HCT116 (cell line): ENCODE results near the gene PRDM8. TPM values are rescaled to one million over a fixed set of nuclear protein-coding genes. Genes with fewer than 3 reads are reported as not detected.

Experiments
- ATAC-seq: fragments of 200-7000 bp; cut with Tn5 transposase; 2 replicates; pipeline ENCODE4 v1.9.1; 2020; ENCODE audit warnings: mild to moderate bottlenecking, moderate library complexity
- BruUV-seq: library from RNA; stranded (reverse); fragments of 400-500 nt; replicated peaks from 2 replicates; lab custom pipeline; 2021; lab: Mats Ljungman, UMichigan
- CTCF ChIA-PET: fragments of 300-600 bp; sonication (Branson Sonifier 250); formaldehyde crosslinking; loops from one replicate; lab custom pipeline; 2021; ENCODE audit warnings: antibody characterized with exemption; lab: Charles Lee
- POLR2A ChIA-PET: fragments of 300-600, 350-600 bp; sonication (Branson Sonifier 250); formaldehyde crosslinking; loops from one replicate; lab custom pipeline; 2021; ENCODE audit warnings: antibody characterized with exemption; lab: Charles Lee
- RAD21 ChIA-PET, 2 experiments: fragments of 300-600 bp; sonication (Branson Sonifier 250); formaldehyde crosslinking; loops; one replicate each; lab custom pipeline; 2023; ENCODE audit warnings: low total read pairs in 2 of 2; ENCODE audit not compliant: uncharacterized antibody in 2 of 2, unreplicated experiment in 2 of 2, low non-redundant PET in 1 of 2; lab: Charles Lee
- DNase-seq: peaks from one replicate; pipeline ENCODE4 v3.0.0-alpha.2; 2010; ENCODE audit warnings: low read depth, low spot score
- H2AFZ ChIP-seq: fragments of 200-600 bp; shearing (Covaris generic), sonication (generic); 2 replicates; pipeline ENCODE4 v1.6.1; 2017; ENCODE audit warnings: low read depth, mixed run types, mixed read lengths, antibody characterized with exemption, low read length; ENCODE audit not compliant: poor library complexity, severe bottlenecking
- H3K27ac ChIP-seq: 2 replicates; pipeline ENCODE4 v1.5.1; 2012; ENCODE audit warnings: low read depth, low read length
- H3K27me3 ChIP-seq: fragments of 200-600 bp; sonication (generic); 2 replicates; pipeline ENCODE4 v1.6.1; 2016; ENCODE audit warnings: mixed run types, low read length, mixed read lengths; ENCODE audit not compliant: insufficient read depth
- H3K36me3 ChIP-seq, 2 experiments: fragments of 200-500 bp in 1 of 2; fragments of 200-600 bp in 1 of 2; sonication (Bioruptor generic) in 1 of 2; sonication (generic) in 1 of 2; 2 replicates each; pipeline versions ENCODE4 v1.5.1 to v1.6.1; 2014 to 2016; ENCODE audit warnings: low read length in 2 of 2, inconsistent platforms in 1 of 2, mixed read lengths in 1 of 2, mixed run types in 1 of 2; ENCODE audit not compliant: insufficient read depth in 2 of 2, control insufficient read depth in 1 of 2
- H3K4me1 ChIP-seq, 2 experiments: fragments of 200-600 bp in 1 of 2; sonication (generic) in 1 of 2; 2 replicates each; pipeline versions ENCODE4 v1.5.1 to v1.6.1; 2012 to 2017; ENCODE audit warnings: low read length in 2 of 2, inconsistent platforms in 1 of 2, mild to moderate bottlenecking in 1 of 2, mixed read lengths in 1 of 2, mixed run types in 1 of 2, moderate library complexity in 1 of 2; ENCODE audit not compliant: insufficient read depth in 2 of 2, control insufficient read depth in 1 of 2
- H3K4me2 ChIP-seq: fragments of 200-600 bp; sonication (generic); 2 replicates; pipeline ENCODE4 v1.6.1; 2017; ENCODE audit warnings: mixed run types, low read length, mixed read lengths
- H3K4me3 ChIP-seq, 2 experiments: fragments of 200-600 bp in 1 of 2; sonication (generic) in 1 of 2; replicated peaks in 1 of 2; 2 replicates each; pipeline ENCODE4 v1.5.1; 2011 to 2016; ENCODE audit warnings: low read length in 2 of 2, control low read depth in 1 of 2, low read depth in 1 of 2, mild to moderate bottlenecking in 1 of 2, mixed read lengths in 1 of 2, mixed run types in 1 of 2
- H3K79me2 ChIP-seq: fragments of 200-600 bp; sonication (generic); 2 replicates; pipeline ENCODE4 v1.6.1; 2017; ENCODE audit warnings: mild to moderate bottlenecking, mixed run types, low read length, moderate library complexity, mixed read lengths; ENCODE audit not compliant: insufficient read depth
- H3K9ac ChIP-seq: fragments of 200-600 bp; sonication (generic); 2 replicates; pipeline ENCODE4 v1.6.1; 2016; ENCODE audit warnings: low read length, mixed read lengths
- H3K9me2 ChIP-seq: fragments of 200-600 bp; sonication (generic), shearing (Covaris generic); 2 replicates; pipeline ENCODE4 v1.6.1; 2017; ENCODE audit warnings: mixed run types, mild to moderate bottlenecking, moderate library complexity; ENCODE audit not compliant: insufficient read depth
- H3K9me3 ChIP-seq, 2 experiments: fragments of 200-500 bp in 1 of 2; fragments of 200-600 bp in 1 of 2; sonication (Bioruptor generic) in 1 of 2; sonication (generic) in 1 of 2; 2 replicates each; pipeline ENCODE4 v1.6.1; 2014 to 2017; ENCODE audit warnings: low read length in 2 of 2, mixed read lengths in 2 of 2, inconsistent platforms in 1 of 2, low read depth in 1 of 2, mild to moderate bottlenecking in 1 of 2, mixed run types in 1 of 2, moderate library complexity in 1 of 2; ENCODE audit not compliant: control insufficient read depth in 1 of 2, insufficient read depth in 1 of 2
- H4K20me1 ChIP-seq: fragments of 200-600 bp; sonication (generic), shearing (Covaris generic); 2 replicates; pipeline ENCODE4 v1.6.1; 2017; ENCODE audit warnings: mixed run types, mild to moderate bottlenecking, moderate library complexity; ENCODE audit not compliant: insufficient read depth
- ATF3 ChIP-seq: IDR thresholded peaks from 2 replicates; pipeline ENCODE4 v1.6.1; 2012
- CBX3 ChIP-seq: IDR thresholded peaks from 2 replicates; pipeline ENCODE4 v1.6.1; 2012; ENCODE audit warnings: low read depth
- CEBPB ChIP-seq: IDR thresholded peaks from 2 replicates; pipeline ENCODE4 v1.6.1; 2012; ENCODE audit warnings: low read depth
- ELF1 ChIP-seq: IDR thresholded peaks from 2 replicates; pipeline ENCODE4 v1.6.1; 2012; ENCODE audit warnings: low read depth, borderline replicate concordance
- FOSL1 ChIP-seq: IDR thresholded peaks from 2 replicates; pipeline ENCODE4 v1.6.1; 2012; ENCODE audit warnings: low read depth
- MAX ChIP-seq: IDR thresholded peaks from 2 replicates; pipeline ENCODE4 v1.6.1; 2012
- POLR2A ChIP-seq: IDR thresholded peaks from 2 replicates; pipeline ENCODE4 v1.7.0; 2011; ENCODE audit warnings: borderline replicate concordance; ENCODE audit not compliant: insufficient read depth, insufficient read length; ENCODE audit errors: extremely low read depth
- RAD21 ChIP-seq: IDR thresholded peaks from 2 replicates; pipeline ENCODE4 v1.6.1; 2012; ENCODE audit warnings: low read depth, mild to moderate bottlenecking
- SIN3A ChIP-seq: IDR thresholded peaks from 2 replicates; pipeline ENCODE4 v1.6.1; 2012; ENCODE audit warnings: low read depth
- SP1 ChIP-seq: IDR thresholded peaks from 2 replicates; pipeline ENCODE4 v1.6.1; 2012; ENCODE audit warnings: low read depth
- SRF ChIP-seq: IDR thresholded peaks from 2 replicates; pipeline ENCODE4 v1.6.1; 2012; ENCODE audit warnings: low read depth
- TCF7L2 ChIP-seq: IDR thresholded peaks from 2 replicates; pipeline ENCODE4 v1.7.0; 2011; ENCODE audit warnings: borderline replicate concordance, inconsistent platforms; ENCODE audit not compliant: insufficient read depth, insufficient read length; ENCODE audit errors: extremely low read depth
- YY1 ChIP-seq: IDR thresholded peaks from 2 replicates; pipeline ENCODE4 v1.6.1; 2011; ENCODE audit warnings: low read length, low read depth, moderate library complexity, mild to moderate bottlenecking; ENCODE audit not compliant: insufficient replicate concordance; ENCODE audit errors: extremely low read depth
- ZBTB33 ChIP-seq: IDR thresholded peaks from 2 replicates; pipeline ENCODE4 v1.6.1; 2011; ENCODE audit warnings: mild to moderate bottlenecking, low read length, moderate library complexity; ENCODE audit not compliant: insufficient replicate concordance; ENCODE audit errors: extremely low read depth
- ZFX ChIP-seq: fragments of 450-650 bp; IDR thresholded peaks from 2 replicates; pipeline ENCODE4 v1.6.1; 2017
- ZNF274 ChIP-seq: fragments of 200-500 bp; sonication (Bioruptor generic); IDR thresholded peaks from 2 replicates; pipeline ENCODE4 v1.6.1; 2014; ENCODE audit warnings: mild to moderate bottlenecking, low read depth, low read length, inconsistent platforms
- intact Hi-C: fragments of 100-400 bp; cut with micrococcal nuclease; formaldehyde crosslinking; loops from 2 replicates; pipeline ENCODE4 v1.10.0; 2022
- total RNA-seq: library from RNA; stranded (reverse); gene quantifications from one replicate; pipeline ENCODE4 v1.2.1, GENCODE V29; 2021; ENCODE audit not compliant: unreplicated experiment

Gene PRDM8
- total RNA-seq, 1 experiment from 2014 or later = 1.4 TPM

- H3K9me3 ChIP-seq = no peaks in the 10 kb centered on the region
- H4K20me1 ChIP-seq = no peaks in the 10 kb centered on the region
- BruUV-seq = no TSS peak
- no peak overlapping the region for H3K27ac ChIP-seq
- no peak overlapping the region for H3K9ac ChIP-seq
- no peaks in the 10 kb centered on the region for H3K9me2 ChIP-seq
- ChIA-PET RAD21 (no interaction called here), CTCF (interaction anchor here (1.0 to 1.2 kb wide), 2 partner anchors 8 to 94 kb away, joined by 3 read pairs; no protein-coding TSS in a partner anchor), POLR2A (no interaction called here)
- no peaks in the 10 kb centered on the region for H3K36me3 ChIP-seq
- H3K4me1 ChIP-seq = no peaks in the 10 kb centered on the region
- TF ChIP-seq SIN3A = no peak
- no peak for TF ChIP-seq SP1
- no peak for TF ChIP-seq ATF3
- TF ChIP-seq ZBTB33 = no peak
- no peak for TF ChIP-seq MAX
- no peak for TF ChIP-seq SRF
- no peak for TF ChIP-seq ZFX
- intact Hi-C loops = loop anchor here (10.0 kb wide), 1 partner anchor 826 kb away; no protein-coding TSS in a partner anchor
- H3K79me2 ChIP-seq = no peaks in the 10 kb centered on the region
- DNase-seq (no peak), ATAC-seq (no peak)
- peaks cover 86% of the 10 kb centered on the region for H3K27me3 ChIP-seq
- H2AFZ ChIP-seq = no peak overlapping the region
- H3K4me3 ChIP-seq = no peak overlapping the region
- H3K4me2 ChIP-seq = no peak overlapping the region
These were observed 31.8 kb downstream of the PRDM8 start for GRCh38 chr4:80229128-80229527.

GRCh38 chr4:80229590-80229989 is 32.3 kb downstream of the PRDM8 start:
- Histone ChIP-seq H3K9me3 (no peaks in the 10 kb centered on the region), H3K36me3 (no peaks in the 10 kb centered on the region), H3K9me2 (no peaks in the 10 kb centered on the region), H3K27ac (no peak overlapping the region), H4K20me1 (no peaks in the 10 kb centered on the region), H3K4me1 (no peaks in the 10 kb centered on the region), H3K4me2 (no peak overlapping the region), H2AFZ (no peak overlapping the region), H3K79me2 (no peaks in the 10 kb centered on the region), H3K4me3 (no peak overlapping the region), H3K9ac (no peak overlapping the region), H3K27me3 (peaks cover 87% of the 10 kb centered on the region)
- intact Hi-C loops = loop anchor here (10.0 kb wide), 1 partner anchor 825 kb away; no protein-coding TSS in a partner anchor
- ChIA-PET CTCF (interaction anchor here (1.2 to 2.8 kb wide), 2 partner anchors 9 kb away, joined by 3 to 9 read pairs; no protein-coding TSS in a partner anchor), RAD21 (no interaction called here), POLR2A (no interaction called here)
- DNase-seq = no peak
- no TSS peak for BruUV-seq
- no peak for ATAC-seq
- no peak for TF ChIP-seq ZBTB33
- TF ChIP-seq RAD21 = no peak
- TF ChIP-seq TCF7L2 = no peak
- no peak for TF ChIP-seq SIN3A
- TF ChIP-seq CEBPB = no peak
- no peak for TF ChIP-seq CBX3
- no peak for TF ChIP-seq SRF
- no peak for TF ChIP-seq YY1
- TF ChIP-seq FOSL1 = no peak
- TF ChIP-seq ELF1 = no peak
- TF ChIP-seq SP1 = no peak
- no peak for TF ChIP-seq ZNF274
- TF ChIP-seq ZFX = no peak
- TF ChIP-seq POLR2A = no peak
